GM19099 (cell line): ENCODE measurements around the gene FTO.

Experiments used
- POLR2A ChIP-seq: IDR thresholded peaks from 3 replicates; pipeline ENCODE4 v1.6.1; 2011; ENCODE audit warnings: low read depth; ENCODE audit not compliant: insufficient read length; ENCODE audit errors: extremely low read depth

FTO gene

GRCh38 chr16:53966821-53967571 lies 263.0 kb downstream of the FTO start:
- no peak for TF ChIP-seq POLR2A

- TF ChIP-seq POLR2A: no peak
Measured at GRCh38 chr16:53967572-53967971, 263.6 kb downstream of the FTO start.

- no peak for TF ChIP-seq POLR2A
Measured at GRCh38 chr16:53968454-53968853, 264.5 kb downstream of the FTO start.

- no peak for TF ChIP-seq POLR2A
Measured at GRCh38 chr16:53968896-53969295, 264.9 kb downstream of the FTO start.

GRCh38 chr16:53971616-53972015 lies 267.7 kb downstream of the FTO start:
- no peak for TF ChIP-seq POLR2A

GRCh38 chr16:53973021-53973420 lies 269.1 kb downstream of the FTO start:
- TF ChIP-seq POLR2A: no peak

GRCh38 chr16:53974484-53975080 lies 270.6 kb downstream of the FTO start:
- TF ChIP-seq POLR2A: no peak

GRCh38 chr16:53980675-53981074 lies 276.7 kb downstream of the FTO start:
- TF ChIP-seq POLR2A: no peak

GRCh38 chr16:53982631-53983042 lies 278.7 kb downstream of the FTO start:
- TF ChIP-seq POLR2A: no peak

- TF ChIP-seq POLR2A: no peak
Measured at GRCh38 chr16:53984936-53985335, 281.0 kb downstream of the FTO start.

GRCh38 chr16:53985861-53986260 lies 281.9 kb downstream of the FTO start:
- TF ChIP-seq POLR2A: no peak

- TF ChIP-seq POLR2A: no peak
Measured at GRCh38 chr16:53986793-53987192, 282.8 kb downstream of the FTO start.

- no peak for TF ChIP-seq POLR2A
Measured at GRCh38 chr16:53988136-53988535, 284.2 kb downstream of the FTO start.

- TF ChIP-seq POLR2A: no peak
Measured at GRCh38 chr16:53989597-53989996, 285.6 kb downstream of the FTO start.

- TF ChIP-seq POLR2A: no peak
Measured at GRCh38 chr16:53991754-53992378, 287.9 kb downstream of the FTO start.

- no peak for TF ChIP-seq POLR2A
Measured at GRCh38 chr16:53995378-53995777, 291.4 kb downstream of the FTO start.

- no peak for TF ChIP-seq POLR2A
Measured at GRCh38 chr16:53996961-53997360, 293.0 kb downstream of the FTO start.
